IMR-90 (cell line): ENCODE data around the gene FBXO5.

Experiments used
- BHLHE40 ChIP-seq: fragments of 150-350 bp; IDR thresholded peaks from 2 replicates; pipeline ENCODE4 v1.6.1; 2016; ENCODE audit warnings: mild to moderate bottlenecking, low read depth, low read length
- CEBPB ChIP-seq: IDR thresholded peaks from 2 replicates; pipeline ENCODE4 v1.6.1; 2012; ENCODE audit warnings: low read depth, low read length, improper control_type of control experiment
- CHD1 ChIP-seq: IDR thresholded peaks from 2 replicates; pipeline ENCODE4 v1.6.1; 2012; ENCODE audit warnings: low read depth, low read length, improper control_type of control experiment
- CTCF ChIP-seq: conservative IDR thresholded peaks from 2 replicates; pipeline ENCODE4 v1.5.1; 2012; ENCODE audit warnings: mild to moderate bottlenecking, low read depth, low read length, improper control_type of control experiment
- MAFK ChIP-seq: IDR thresholded peaks from 2 replicates; pipeline ENCODE4 v1.6.1; 2012; ENCODE audit warnings: low read depth, low read length, improper control_type of control experiment
- MAZ ChIP-seq: IDR thresholded peaks from 2 replicates; pipeline ENCODE4 v1.6.1; 2012; ENCODE audit warnings: low read depth, mild to moderate bottlenecking, low read length, improper control_type of control experiment, moderate library complexity, borderline replicate concordance
- MXI1 ChIP-seq: IDR thresholded peaks from 2 replicates; pipeline ENCODE4 v1.6.1; 2012; ENCODE audit warnings: low read depth, mild to moderate bottlenecking, low read length, moderate library complexity, borderline replicate concordance
- POLR2A ChIP-seq: IDR thresholded peaks from 2 replicates; pipeline ENCODE4 v1.6.1; 2012; ENCODE audit warnings: mild to moderate bottlenecking, low read depth, low read length
- RCOR1 ChIP-seq: IDR thresholded peaks from 2 replicates; pipeline ENCODE4 v1.6.1; 2012; ENCODE audit warnings: mild to moderate bottlenecking, low read length, improper control_type of control experiment; ENCODE audit not compliant: insufficient replicate concordance
- RFX5 ChIP-seq: IDR thresholded peaks from 2 replicates; pipeline ENCODE4 v1.8.0; 2012; ENCODE audit warnings: low read depth, mild to moderate bottlenecking, low read length, moderate library complexity
- USF2 ChIP-seq: fragments of 150-350 bp; IDR thresholded peaks from 2 replicates; pipeline ENCODE4 v1.6.1; 2017; ENCODE audit warnings: mild to moderate bottlenecking, antibody characterized with exemption, low read length, low read depth

- TF ChIP-seq USF2 (no peak), RFX5 (no peak), MXI1 (no peak), CTCF (no peak), MAFK (no peak), CHD1 (no peak), POLR2A (no peak), MAZ (no peak), CEBPB (no peak), RCOR1 (no peak), BHLHE40 (no peak)
Observed at GRCh38 chr6:152975204-152975915, 7.5 kb downstream of the FBXO5 start.
